Measurements from ENCODE around the gene ATE1. TPM values are rescaled to one million over a fixed set of nuclear protein-coding genes. Genes with fewer than 3 reads are reported as not detected.

Gene ATE1
- total RNA-seq, 1 donor from 2014 or later, result 27.6 TPM

DNA sequence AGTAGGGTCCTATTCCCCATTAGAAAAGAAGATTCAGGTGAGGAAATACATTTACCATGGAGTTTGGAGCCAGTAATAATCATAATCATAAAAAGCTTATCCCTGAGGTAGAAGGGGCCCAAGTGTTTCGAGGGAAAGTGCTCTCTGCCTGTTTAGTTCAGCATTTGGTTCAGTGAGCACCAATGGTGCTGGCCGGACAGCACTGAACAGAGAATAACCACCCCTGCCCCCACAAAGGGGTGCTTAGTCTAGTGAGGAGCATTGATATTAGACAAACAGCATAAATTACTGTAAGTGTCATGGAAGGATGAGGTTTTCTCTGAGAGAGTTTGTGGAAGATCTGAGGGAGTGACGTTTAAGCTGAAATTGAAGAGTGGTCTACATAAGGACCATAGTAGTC, 21.6 kb upstream of the ATE1 start:
- Mint-ChIP-seq H3K9me3 (no peaks in the 10 kb centered on the region), H3K4me1 (peaks cover 14% of the 10 kb centered on the region), H3K27me3 (ENCODE audit: low read depth) (no peaks in the 10 kb centered on the region), H3K27ac (ENCODE audit: unreplicated experiment) (peak overlapping the region; percentile 28), H3K36me3 (ENCODE audit: low read depth) (peaks cover 9% of the 10 kb centered on the region), H3K4me3 (no peak overlapping the region)
- DNase-seq (ENCODE audit: low read depth, low spot score), result no peak
- TF ChIP-seq CTCF (conservative IDR thresholded peaks at IDR 0.05), result no peak

DNA sequence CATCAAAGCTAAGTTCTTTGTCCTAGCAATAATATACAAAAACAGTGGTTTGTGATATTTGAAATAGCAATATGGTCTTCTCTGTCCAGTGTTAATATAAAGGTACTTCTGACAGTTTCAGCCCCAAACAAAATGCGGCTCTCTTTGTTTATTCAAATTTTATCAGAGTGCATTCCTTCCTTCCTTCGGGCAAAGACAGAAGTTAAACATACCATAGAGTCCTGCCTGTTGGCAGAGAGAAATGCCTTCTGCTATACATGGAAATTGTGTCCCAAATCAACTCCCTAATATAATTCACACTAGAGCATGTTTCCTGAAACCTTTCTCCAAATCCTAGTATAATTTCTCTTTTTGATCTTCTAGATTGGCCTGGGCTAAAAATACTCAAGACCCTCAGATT, 21.2 kb upstream of the ATE1 start:
- TF ChIP-seq CTCF (conservative IDR thresholded peaks at IDR 0.05), result no peak
- Mint-ChIP-seq H3K9me3 (no peaks in the 10 kb centered on the region), H3K27me3 (ENCODE audit: low read depth) (no peaks in the 10 kb centered on the region), H3K27ac (ENCODE audit: unreplicated experiment) (no peak overlapping the region), H3K4me3 (no peak overlapping the region), H3K4me1 (peaks cover 14% of the 10 kb centered on the region), H3K36me3 (ENCODE audit: low read depth) (peaks cover 9% of the 10 kb centered on the region)
- no peak for DNase-seq (ENCODE audit: low read depth, low spot score)

DNA sequence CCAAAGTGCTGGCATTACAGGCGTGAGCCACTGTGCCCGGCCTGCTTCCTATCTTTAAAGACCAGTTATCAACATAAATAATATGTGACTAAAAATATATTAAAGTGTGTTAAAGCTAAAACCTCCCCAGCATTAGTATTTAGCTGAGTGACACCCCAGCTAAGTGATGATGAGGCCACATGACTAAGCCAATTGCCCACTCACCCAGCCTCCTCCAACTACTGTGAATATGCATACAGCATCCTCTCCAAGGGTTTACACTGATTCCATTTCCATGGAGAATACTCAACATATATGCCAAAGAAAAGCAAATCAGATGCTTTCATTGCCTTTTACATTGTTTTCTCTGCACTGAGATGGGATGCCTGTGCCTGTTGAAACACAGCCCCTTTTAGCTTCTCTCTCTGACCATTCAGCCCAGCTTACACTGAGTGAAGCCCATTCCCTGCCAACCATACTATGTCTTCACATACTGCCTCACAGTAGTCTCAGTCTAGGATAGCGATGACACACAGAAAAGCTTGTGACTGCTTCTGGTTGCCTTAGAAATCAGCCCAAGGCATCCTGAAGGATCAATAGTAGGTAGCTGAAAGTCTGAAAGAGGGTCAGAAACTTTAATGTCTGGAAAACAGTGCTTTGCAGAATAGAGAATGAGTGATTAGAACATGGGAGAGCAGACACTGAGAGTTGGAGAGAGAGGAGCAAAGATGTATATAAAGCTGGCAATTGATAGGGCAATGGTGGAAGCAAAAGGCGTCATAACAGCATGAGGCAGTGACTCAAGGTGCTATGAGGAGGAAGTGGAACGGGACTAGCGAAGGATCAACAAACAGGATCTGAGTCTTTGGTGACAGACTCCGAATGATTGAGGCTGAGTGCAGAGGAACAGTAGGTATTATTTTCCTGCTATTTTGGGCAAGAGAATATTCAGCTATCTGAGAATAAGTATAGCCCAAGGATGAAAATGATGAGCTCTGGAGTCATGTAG, 19.8 kb upstream of the ATE1 start:
- H3K4me3 Mint-ChIP-seq, result no peak overlapping the region
- no peak for TF ChIP-seq CTCF (conservative IDR thresholded peaks at IDR 0.05)
- no peak overlapping the region for H3K27ac Mint-ChIP-seq (ENCODE audit: unreplicated experiment)
- DNase-seq (ENCODE audit: low read depth, low spot score), result no peak
- H3K4me1 Mint-ChIP-seq, result peaks cover 14% of the 10 kb centered on the region
- no peaks in the 10 kb centered on the region for H3K27me3 Mint-ChIP-seq (ENCODE audit: low read depth)
- no peaks in the 10 kb centered on the region for H3K9me3 Mint-ChIP-seq
- peaks cover 3% of the 10 kb centered on the region for H3K36me3 Mint-ChIP-seq (ENCODE audit: low read depth)

DNA sequence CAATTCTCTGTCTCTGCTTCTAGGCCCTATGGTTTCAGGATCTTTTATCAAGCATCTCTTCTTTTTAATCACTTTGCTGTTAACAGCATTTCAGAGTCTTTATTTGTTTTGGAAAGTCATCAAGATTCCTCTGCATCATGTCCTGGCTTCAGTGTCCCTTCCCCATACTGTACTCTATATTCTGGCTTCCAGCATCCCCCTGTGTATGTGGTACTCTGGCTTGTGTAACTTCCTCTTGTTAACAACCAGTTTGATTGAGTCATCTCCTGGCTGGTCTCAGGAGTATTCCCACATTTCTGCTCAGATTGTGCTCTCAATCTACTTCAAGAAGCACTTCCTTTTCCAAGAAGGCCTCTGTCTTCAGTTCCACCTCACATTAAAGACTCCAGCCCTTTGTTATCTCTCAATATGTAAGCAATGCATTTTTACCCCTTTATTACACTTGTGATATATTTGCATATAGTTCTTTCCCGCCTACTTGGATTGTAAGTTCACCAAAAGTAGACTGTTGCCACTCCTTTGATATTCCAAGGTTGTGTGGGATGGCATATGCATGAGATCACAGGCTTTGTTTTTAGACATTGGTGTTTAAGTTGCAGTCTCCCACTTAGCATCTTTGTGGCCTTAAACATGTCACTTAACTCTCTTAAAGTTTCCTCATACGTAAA, 15.1 kb upstream of the ATE1 start:
- Mint-ChIP-seq H3K9me3 (peaks cover 12% of the 10 kb centered on the region), H3K27ac (ENCODE audit: unreplicated experiment) (no peak overlapping the region), H3K4me1 (no peaks in the 10 kb centered on the region), H3K27me3 (ENCODE audit: low read depth) (no peaks in the 10 kb centered on the region), H3K4me3 (no peak overlapping the region), H3K36me3 (ENCODE audit: low read depth) (peaks cover 16% of the 10 kb centered on the region)
- DNase-seq (ENCODE audit: low read depth, low spot score), result no peak
- no peak for TF ChIP-seq CTCF (conservative IDR thresholded peaks at IDR 0.05)

DNA sequence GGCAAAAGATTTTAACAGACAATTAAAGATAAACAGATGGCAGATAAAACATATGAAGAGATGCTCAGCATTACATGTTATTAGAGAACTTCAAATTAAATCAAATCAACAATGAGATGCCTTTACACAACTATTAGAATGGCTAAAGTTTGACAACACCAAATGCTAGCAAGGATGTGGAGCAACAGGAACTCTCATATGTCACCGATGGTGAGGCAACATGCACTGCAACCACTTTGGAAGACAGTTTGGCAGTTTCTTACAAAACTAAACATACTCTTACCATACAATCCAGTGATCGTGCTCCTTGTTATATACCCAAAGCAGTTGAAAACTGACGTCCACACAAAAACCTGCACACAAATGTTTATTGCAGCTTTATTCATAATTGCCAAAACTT, 13.7 kb upstream of the ATE1 start:
- Mint-ChIP-seq H3K4me3 (no peak overlapping the region), H3K4me1 (no peaks in the 10 kb centered on the region), H3K27me3 (ENCODE audit: low read depth) (no peaks in the 10 kb centered on the region), H3K27ac (ENCODE audit: unreplicated experiment) (no peak overlapping the region), H3K36me3 (ENCODE audit: low read depth) (peaks cover 23% of the 10 kb centered on the region), H3K9me3 (peaks cover 14% of the 10 kb centered on the region)
- no peak for TF ChIP-seq CTCF (conservative IDR thresholded peaks at IDR 0.05)
- DNase-seq (ENCODE audit: low read depth, low spot score), result no peak

Data from neural crest cell (in vitro differentiated cells).